Astrocyte of the cerebellum (primary cell): ENCODE data around the gene GSTO1.
A peak's percentile ranks its signal among the peaks of the same experiment; 100 is the strongest.

Experiments
- DNase-seq: peaks from one replicate; pipeline ENCODE4 v3.0.0-alpha.2; 2011; ENCODE audit warnings: low read depth
- H3K4me3 ChIP-seq: 2 replicates; pipeline ENCODE4 v1.5.1; 2011; ENCODE audit warnings: mild to moderate bottlenecking, low read depth, low read length, moderate library complexity
- in situ Hi-C: cut with HindIII; loops from 2 replicates; pipeline ENCODE4 v1.10.0; 2017; ENCODE audit warnings: low sequenced_read_pairs
- TF ChIP-seq, protein P1 (sequence below): IDR thresholded peaks from 2 replicates; pipeline ENCODE4 v1.5.1; 2012; ENCODE audit warnings: low read length, low read depth, moderate library complexity, mild to moderate bottlenecking; ENCODE audit errors: missing control alignments

GSTO1 gene

DNA sequence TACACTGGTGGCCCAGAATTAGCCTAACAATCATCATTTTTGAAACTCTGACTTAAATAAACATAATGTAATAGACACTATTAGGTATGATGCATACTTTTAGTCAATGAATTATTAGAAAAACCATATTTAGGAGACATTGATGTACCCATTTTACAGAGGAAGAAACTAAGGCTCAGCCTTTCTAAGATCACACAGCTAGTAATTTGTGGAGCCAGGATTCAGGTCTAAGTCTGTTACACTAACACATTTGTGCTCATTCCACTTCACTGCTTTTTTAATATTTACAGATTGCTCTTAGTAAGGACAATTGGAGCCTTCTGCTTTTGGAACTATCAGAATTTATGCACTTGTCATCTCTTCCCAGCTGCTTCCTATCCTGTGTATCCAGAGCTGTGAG is 31.4 kb upstream of the GSTO1 start:
- in situ Hi-C loops = no loop called here
- TF ChIP-seq, protein P1, sequence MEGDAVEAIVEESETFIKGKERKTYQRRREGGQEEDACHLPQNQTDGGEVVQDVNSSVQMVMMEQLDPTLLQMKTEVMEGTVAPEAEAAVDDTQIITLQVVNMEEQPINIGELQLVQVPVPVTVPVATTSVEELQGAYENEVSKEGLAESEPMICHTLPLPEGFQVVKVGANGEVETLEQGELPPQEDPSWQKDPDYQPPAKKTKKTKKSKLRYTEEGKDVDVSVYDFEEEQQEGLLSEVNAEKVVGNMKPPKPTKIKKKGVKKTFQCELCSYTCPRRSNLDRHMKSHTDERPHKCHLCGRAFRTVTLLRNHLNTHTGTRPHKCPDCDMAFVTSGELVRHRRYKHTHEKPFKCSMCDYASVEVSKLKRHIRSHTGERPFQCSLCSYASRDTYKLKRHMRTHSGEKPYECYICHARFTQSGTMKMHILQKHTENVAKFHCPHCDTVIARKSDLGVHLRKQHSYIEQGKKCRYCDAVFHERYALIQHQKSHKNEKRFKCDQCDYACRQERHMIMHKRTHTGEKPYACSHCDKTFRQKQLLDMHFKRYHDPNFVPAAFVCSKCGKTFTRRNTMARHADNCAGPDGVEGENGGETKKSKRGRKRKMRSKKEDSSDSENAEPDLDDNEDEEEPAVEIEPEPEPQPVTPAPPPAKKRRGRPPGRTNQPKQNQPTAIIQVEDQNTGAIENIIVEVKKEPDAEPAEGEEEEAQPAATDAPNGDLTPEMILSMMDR = no peak
- no peak for DNase-seq
- H3K4me3 ChIP-seq = no peak overlapping the region

- in situ Hi-C loops = no loop called here
- no peak for DNase-seq
- no peak overlapping the region for H3K4me3 ChIP-seq
- TF ChIP-seq, protein P1 = no peak
Observed at GRCh38 chr10:104230490-104230889, 24.2 kb upstream of the GSTO1 start.

DNA sequence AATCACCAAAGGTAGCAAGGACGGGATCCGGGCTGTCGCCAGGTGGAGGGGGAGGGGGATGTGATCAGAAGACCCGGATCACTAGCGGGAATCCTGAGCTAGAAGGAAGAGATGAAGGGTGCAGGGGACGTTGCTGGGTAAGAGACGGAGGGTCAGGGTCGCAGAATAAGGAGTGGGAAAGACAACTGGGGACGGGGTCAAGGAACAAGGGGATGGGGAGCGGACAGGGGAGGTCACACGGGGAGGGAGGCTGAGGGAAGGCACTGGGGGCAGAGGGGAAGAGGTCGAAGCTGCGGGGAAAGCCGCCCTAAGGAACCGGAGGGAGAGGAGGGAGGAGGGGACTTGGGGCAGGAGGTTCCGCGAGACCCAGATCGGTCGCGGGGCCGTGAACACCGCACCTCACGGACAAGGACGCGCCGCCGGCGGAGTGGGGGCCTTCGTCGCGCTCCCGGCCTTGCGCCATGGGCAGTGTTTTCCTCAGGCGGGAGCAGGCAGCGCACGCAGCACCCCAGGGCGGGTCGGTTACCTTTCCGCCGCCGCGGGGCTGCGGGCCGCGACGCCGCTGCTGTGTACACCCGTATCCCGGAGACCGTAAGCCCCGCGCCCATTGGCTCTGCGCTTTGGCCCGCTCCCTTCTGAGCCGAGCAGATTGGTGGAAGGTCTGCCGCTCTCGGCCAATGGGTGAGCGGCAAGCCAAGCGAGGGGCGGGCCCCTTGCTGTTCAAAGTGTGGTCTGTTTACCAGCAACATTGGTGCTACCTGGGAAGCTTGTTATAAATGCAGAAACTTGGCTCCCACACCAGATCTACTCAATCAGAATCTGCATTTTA is 22.7 kb upstream of the GSTO1 start, which contains the start of gene CFAP43:
CFAP43 (minus strand) TSS at position 581 of the 829 bp plus-strand sequence; CDS start at position 463, 118 bp downstream.
- TF ChIP-seq, protein P1 = no peak
- DNase-seq = peak; percentile 87
- peak within 1 kb of the TSS; percentile 85 for H3K4me3 ChIP-seq
- in situ Hi-C loops = no loop called here

GRCh38 chr10:104232613-104233102 is 22.0 kb upstream of the GSTO1 start:
- no peak for DNase-seq
- in situ Hi-C loops = no loop called here
- H3K4me3 ChIP-seq = peak overlapping the region; percentile 85
- TF ChIP-seq, protein P1 = no peak

DNA sequence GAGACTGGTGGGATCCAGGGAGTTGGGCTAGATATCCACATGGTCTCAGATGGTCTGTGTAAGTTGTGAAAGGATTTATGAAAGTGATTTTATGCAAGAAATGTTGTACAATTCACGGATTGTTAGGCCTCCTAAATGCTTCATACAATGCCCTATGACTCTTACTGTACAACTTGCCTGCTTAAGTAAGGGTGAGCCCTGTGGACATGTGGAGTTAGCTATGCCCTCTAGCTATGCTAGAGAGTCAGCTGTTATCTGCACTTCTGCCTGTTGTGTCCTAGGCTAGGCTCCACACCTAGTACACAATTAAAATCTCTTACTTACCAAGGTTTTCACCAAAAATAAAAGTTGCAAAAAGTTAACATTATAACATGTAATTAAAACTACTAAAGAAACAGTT is 20.9 kb upstream of the GSTO1 start:
- TF ChIP-seq, protein P1 = no peak
- no peak for DNase-seq
- no peak overlapping the region for H3K4me3 ChIP-seq
- in situ Hi-C loops = no loop called here

- in situ Hi-C loops = no loop called here
- no peak overlapping the region for H3K4me3 ChIP-seq
- TF ChIP-seq, protein P1 = no peak
- no peak for DNase-seq
Observed at GRCh38 chr10:104234934-104235333, 19.8 kb upstream of the GSTO1 start.
